ENCODE measurements around the gene ART3.
A peak's percentile ranks its signal among the peaks of the same experiment; 100 is the strongest.

The ART3 gene

DNA sequence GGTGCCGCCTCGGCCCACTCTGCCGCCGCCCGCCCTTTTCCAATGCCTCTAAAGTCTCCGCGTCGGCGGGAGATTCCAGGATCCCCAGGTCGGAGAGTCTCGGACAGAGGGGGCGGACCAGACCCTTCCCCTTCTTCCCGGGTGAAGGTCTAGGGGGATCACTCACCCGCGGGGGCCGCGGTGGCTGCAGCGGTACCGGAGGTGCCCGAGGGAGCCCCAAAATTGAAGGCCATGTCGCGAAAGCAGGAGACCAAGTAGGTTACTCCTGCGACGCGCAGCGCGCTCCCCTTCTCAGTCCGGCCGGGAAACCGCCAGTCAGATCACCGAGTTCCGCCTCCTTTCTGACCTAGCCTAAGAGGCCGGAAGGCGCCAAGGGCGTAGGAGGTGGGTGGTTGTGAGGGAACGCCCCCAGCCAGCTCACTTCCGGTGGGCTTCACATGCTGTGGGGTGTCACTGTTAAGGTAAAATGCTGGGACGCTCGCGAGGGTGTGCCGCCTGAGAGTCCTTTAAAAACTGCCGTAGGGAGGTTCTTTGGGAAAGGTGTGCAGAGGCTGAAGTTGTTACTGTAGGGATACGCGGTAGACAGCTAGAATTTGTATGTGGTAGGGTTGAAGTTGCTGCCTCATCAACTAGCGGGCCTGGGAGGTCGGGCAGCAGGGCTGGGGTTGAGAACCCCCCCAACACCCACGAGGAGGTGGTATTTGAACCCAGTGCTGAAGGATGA lies 73.8 kb downstream of the ART3 start, which contains the start of gene NUP54:
Gene NUP54 (minus strand): TSS at position 256 of the 724 bp plus-strand sequence. CDS start 23 bp downstream, at position 233.
- DNase-seq (ENCODE audit: low spot score), result peak; percentile 96

GRCh38 chr4:76153356-76153755 lies 78.8 kb downstream of the ART3 start:
- no peak for DNase-seq (ENCODE audit: low spot score)

DNA sequence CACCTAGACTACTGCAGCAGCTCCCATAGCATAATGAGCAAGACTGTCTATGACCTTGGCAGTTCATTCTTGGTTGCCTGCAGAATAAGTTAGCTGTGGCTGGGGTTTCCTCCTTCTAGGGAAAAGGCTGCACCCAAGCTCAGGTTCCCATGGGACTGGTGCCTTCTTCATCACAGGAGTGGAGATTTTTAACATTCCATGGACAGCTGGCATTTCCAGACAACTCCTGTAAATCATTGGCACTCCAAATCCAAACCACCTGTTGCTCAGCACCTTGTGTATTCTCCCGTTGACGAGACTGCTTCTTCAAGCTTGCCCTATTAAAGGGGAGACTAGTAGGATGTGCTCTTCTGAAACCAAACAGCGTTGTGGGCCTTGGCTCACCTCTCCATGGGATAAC lies 81.5 kb downstream of the ART3 start:
- DNase-seq (ENCODE audit: low spot score), result no peak

DNA sequence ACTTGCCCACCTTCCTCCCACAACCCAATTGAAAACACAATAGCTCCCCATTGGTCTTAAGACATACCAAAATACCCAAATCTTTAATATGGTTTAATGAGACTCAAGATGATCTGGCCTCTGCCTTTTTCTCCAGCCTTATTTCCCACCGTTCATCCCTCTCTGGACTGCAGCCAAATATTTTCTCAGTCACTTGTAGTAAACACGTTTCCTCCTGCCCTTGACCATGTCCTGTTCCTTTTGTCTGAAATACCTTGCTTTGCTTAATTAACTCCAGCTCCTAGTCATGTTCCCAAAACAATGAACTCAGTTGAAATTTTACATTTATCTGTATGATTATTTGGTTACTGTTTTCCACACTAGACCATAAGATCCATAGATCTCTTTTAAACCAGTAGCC lies 82.1 kb downstream of the ART3 start:
- DNase-seq (ENCODE audit: low spot score), result no peak

DNA sequence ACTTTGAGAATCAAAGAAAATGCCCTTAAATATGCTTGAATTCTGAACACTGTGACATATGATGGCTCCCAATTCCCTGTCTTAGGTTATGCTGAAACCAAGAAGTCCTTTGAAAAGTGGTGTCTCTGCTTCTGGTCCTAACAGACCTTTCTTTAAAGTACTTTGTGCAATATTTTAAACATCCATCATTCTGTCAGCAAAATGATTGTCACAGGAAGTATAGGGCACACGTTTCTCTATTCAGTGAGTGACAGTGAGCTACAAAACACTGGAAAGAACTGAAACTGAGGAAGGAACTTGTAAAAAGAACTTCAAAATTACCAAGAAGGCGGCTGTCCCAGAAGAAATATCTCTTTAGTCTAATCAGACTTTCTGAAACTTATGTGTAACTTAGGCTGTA lies 85.8 kb downstream of the ART3 start:
- no peak for DNase-seq (ENCODE audit: low spot score)
